ENCODE results near the gene GMPR. TPM values are rescaled to one million over a fixed set of nuclear protein-coding genes. Genes with fewer than 3 reads are reported as not detected.

Gene GMPR
- total RNA-seq, 2 experiments from 2014 or later = 0.63 to 0.95 TPM

DNA sequence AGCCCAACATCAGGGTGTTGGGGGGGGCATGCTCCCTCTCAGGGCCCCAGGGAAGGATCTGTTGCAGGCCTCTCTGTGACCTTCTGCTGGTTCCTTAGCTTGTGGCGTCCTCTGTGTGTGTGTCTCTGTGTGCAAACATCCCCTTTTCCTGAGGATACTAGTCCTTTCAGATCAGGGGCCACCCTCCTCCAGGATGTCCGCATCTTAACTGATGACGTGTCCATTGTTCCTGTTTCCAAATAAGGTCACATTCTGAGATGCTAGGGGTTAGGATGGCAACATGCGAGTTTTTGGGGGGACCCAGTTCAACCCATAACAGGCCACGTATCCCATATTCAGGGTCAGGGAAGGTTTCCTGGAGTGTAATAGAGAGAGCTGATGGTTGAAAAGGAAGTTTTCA is 40.9 kb downstream of the GMPR start:
- CTCF ChIA-PET = no interaction called here
- H3K27ac Mint-ChIP-seq = no peak overlapping the region
- intact Hi-C loops (cut with DNase I, micrococcal nuclease) = no loop called here
- H3K4me1 ChIP-seq (ENCODE audit: insufficient read depth, low read length) = no peaks in the 10 kb centered on the region
- TF ChIP-seq, protein P1, sequence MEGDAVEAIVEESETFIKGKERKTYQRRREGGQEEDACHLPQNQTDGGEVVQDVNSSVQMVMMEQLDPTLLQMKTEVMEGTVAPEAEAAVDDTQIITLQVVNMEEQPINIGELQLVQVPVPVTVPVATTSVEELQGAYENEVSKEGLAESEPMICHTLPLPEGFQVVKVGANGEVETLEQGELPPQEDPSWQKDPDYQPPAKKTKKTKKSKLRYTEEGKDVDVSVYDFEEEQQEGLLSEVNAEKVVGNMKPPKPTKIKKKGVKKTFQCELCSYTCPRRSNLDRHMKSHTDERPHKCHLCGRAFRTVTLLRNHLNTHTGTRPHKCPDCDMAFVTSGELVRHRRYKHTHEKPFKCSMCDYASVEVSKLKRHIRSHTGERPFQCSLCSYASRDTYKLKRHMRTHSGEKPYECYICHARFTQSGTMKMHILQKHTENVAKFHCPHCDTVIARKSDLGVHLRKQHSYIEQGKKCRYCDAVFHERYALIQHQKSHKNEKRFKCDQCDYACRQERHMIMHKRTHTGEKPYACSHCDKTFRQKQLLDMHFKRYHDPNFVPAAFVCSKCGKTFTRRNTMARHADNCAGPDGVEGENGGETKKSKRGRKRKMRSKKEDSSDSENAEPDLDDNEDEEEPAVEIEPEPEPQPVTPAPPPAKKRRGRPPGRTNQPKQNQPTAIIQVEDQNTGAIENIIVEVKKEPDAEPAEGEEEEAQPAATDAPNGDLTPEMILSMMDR (IDR thresholded peaks at IDR 0.05) = no peak
- ATAC-seq (ENCODE audit: poor library complexity) = no peak
- no peaks in the 10 kb centered on the region for H3K36me3 ChIP-seq (ENCODE audit: insufficient read depth, low read length)
- no peaks in the 10 kb centered on the region for H3K9me3 Mint-ChIP-seq
- H3K9me3 ChIP-seq (ENCODE audit: control insufficient read depth in 1 of 2, insufficient read depth in 1 of 2, low read length in 2 of 2) = no peaks in the 10 kb centered on the region
- H3K27me3 ChIP-seq (ENCODE audit: control insufficient read depth in 1 of 2, insufficient read depth in 2 of 2, low read length in 2 of 2) = no peaks in the 10 kb centered on the region
- no peak overlapping the region for H3K4me3 Mint-ChIP-seq
- no peaks in the 10 kb centered on the region for H3K4me1 Mint-ChIP-seq (ENCODE audit: low read depth)
- no peak for DNase-seq
- POLR2A ChIA-PET = interaction anchor here (0.6 kb wide), 1 partner anchor 8 kb away, joined by 3 read pairs; no protein-coding TSS in a partner anchor
- H3K27me3 Mint-ChIP-seq = no peaks in the 10 kb centered on the region
- no peak overlapping the region for H3K27ac ChIP-seq (ENCODE audit: low read depth in 1 of 2, low read length in 2 of 2)
- H3K4me3 ChIP-seq (ENCODE audit: low read length) = no peak overlapping the region
- no peaks in the 10 kb centered on the region for H3K36me3 Mint-ChIP-seq (ENCODE audit: low read depth)

DNA sequence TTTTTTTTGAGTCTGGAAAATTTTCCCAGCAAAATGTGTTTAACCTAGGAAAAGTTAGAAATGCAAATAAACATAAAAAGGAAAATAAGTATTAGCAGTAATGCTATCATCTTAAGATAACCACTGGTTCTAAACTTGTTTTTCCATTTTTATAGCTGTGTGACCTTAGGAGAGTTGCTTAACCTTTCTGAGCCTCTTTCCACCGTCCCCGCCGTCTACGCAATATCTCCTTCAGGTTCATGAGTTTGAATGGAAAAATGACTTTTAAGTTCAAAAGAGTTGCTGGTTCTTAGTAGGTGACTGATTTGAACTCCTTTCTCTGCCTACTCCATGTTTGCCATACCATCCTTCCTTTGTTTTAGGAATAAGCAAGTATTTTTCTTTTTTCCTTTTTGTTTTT is 44.0 kb downstream of the GMPR start:
- ATAC-seq (ENCODE audit: poor library complexity) (no peak), DNase-seq (no peak)
- H3K4me3 ChIP-seq (ENCODE audit: low read length) = no peak overlapping the region
- no peaks in the 10 kb centered on the region for H3K9me3 Mint-ChIP-seq
- no peaks in the 10 kb centered on the region for H3K36me3 ChIP-seq (ENCODE audit: insufficient read depth, low read length)
- no peaks in the 10 kb centered on the region for H3K27me3 ChIP-seq (ENCODE audit: control insufficient read depth in 1 of 2, insufficient read depth in 2 of 2, low read length in 2 of 2)
- ChIA-PET CTCF (no interaction called here), POLR2A (no interaction called here)
- intact Hi-C loops (cut with DNase I, micrococcal nuclease) = no loop called here
- no peaks in the 10 kb centered on the region for H3K9me3 ChIP-seq (ENCODE audit: control insufficient read depth in 1 of 2, insufficient read depth in 1 of 2, low read length in 2 of 2)
- H3K27me3 Mint-ChIP-seq = no peaks in the 10 kb centered on the region
- H3K36me3 Mint-ChIP-seq (ENCODE audit: low read depth) = no peaks in the 10 kb centered on the region
- no peak overlapping the region for H3K27ac Mint-ChIP-seq
- TF ChIP-seq, protein P1 (IDR thresholded peaks at IDR 0.05) = no peak
- no peaks in the 10 kb centered on the region for H3K4me1 Mint-ChIP-seq (ENCODE audit: low read depth)
- H3K4me1 ChIP-seq (ENCODE audit: insufficient read depth, low read length) = no peaks in the 10 kb centered on the region
- no peak overlapping the region for H3K4me3 Mint-ChIP-seq
- no peak overlapping the region for H3K27ac ChIP-seq (ENCODE audit: low read depth in 1 of 2, low read length in 2 of 2)

DNA sequence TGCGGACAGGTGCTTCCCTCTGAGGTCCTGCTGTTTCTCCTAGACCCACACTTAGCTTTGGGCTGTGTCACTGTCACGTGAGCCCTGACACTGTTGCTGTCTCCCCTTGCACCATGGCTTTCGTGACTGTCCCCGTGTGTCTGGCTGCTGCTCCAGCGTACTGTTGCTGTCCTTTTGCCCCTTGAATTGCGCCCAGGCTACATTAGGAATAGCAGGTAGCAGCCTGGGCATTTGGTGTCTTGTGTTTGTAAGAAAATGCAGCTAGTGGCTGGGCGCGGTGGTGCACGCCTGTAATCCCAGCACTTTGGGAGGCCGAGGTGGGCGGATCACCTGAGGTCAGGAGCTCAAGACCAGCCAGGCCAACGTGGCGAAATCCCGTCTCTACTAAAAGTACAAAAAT is 46.1 kb downstream of the GMPR start:
- CTCF ChIA-PET = no interaction called here

More for the DNA sequence above, 46.1 kb downstream of the GMPR start:
- DNase-seq (no peak), ATAC-seq (ENCODE audit: poor library complexity) (no peak)
- Histone ChIP-seq H3K4me1 (ENCODE audit: insufficient read depth, low read length) (no peaks in the 10 kb centered on the region), H3K36me3 (ENCODE audit: insufficient read depth, low read length) (no peaks in the 10 kb centered on the region), H3K27me3 (ENCODE audit: control insufficient read depth in 1 of 2, insufficient read depth in 2 of 2, low read length in 2 of 2) (no peaks in the 10 kb centered on the region), H3K9me3 (ENCODE audit: control insufficient read depth in 1 of 2, insufficient read depth in 1 of 2, low read length in 2 of 2) (no peaks in the 10 kb centered on the region), H3K4me3 (ENCODE audit: low read length) (no peak overlapping the region), H3K27ac (ENCODE audit: low read depth in 1 of 2, low read length in 2 of 2) (no peak overlapping the region)
- no peaks in the 10 kb centered on the region for H3K4me1 Mint-ChIP-seq (ENCODE audit: low read depth)
- TF ChIP-seq, protein P1 (IDR thresholded peaks at IDR 0.05) = no peak
- intact Hi-C loops (cut with DNase I, micrococcal nuclease) = no loop called here
- H3K36me3 Mint-ChIP-seq (ENCODE audit: low read depth) = no peaks in the 10 kb centered on the region
- POLR2A ChIA-PET = no interaction called here
- H3K27me3 Mint-ChIP-seq = no peaks in the 10 kb centered on the region
- no peaks in the 10 kb centered on the region for H3K9me3 Mint-ChIP-seq
- H3K27ac Mint-ChIP-seq = no peak overlapping the region
- no peak overlapping the region for H3K4me3 Mint-ChIP-seq

Measured in CD4-positive, alpha-beta T cell (primary cell).